Measurements from ENCODE around the gene FAM50A.

DNA sequence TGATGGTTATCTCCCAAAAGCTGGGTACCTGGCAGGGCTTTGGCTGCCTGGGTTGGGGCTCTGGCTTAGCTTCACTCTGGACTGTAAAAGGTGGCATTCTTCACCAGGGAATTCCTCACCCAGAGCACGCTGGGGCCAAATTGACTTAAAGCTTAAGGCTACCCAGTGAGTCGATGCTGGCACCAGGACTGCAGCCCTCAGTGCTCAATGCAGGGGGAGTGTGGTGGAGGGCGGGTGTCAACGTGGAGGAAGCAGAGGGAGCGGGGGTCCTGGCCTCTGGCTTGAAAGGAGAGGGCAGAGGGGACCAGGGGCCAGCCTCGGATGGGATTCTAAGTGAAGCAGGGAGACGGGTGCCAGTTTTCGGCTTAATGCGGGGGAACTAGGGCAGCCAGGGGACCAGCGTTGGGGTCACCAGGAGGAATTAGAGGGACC, 446 bp upstream of the FAM50A start:
- TF ChIP-seq, protein P1, sequence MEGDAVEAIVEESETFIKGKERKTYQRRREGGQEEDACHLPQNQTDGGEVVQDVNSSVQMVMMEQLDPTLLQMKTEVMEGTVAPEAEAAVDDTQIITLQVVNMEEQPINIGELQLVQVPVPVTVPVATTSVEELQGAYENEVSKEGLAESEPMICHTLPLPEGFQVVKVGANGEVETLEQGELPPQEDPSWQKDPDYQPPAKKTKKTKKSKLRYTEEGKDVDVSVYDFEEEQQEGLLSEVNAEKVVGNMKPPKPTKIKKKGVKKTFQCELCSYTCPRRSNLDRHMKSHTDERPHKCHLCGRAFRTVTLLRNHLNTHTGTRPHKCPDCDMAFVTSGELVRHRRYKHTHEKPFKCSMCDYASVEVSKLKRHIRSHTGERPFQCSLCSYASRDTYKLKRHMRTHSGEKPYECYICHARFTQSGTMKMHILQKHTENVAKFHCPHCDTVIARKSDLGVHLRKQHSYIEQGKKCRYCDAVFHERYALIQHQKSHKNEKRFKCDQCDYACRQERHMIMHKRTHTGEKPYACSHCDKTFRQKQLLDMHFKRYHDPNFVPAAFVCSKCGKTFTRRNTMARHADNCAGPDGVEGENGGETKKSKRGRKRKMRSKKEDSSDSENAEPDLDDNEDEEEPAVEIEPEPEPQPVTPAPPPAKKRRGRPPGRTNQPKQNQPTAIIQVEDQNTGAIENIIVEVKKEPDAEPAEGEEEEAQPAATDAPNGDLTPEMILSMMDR (conservative IDR thresholded peaks at IDR 0.05 in 1 of 2, IDR thresholded peaks at IDR 0.05 in 1 of 2; ENCODE audit: low read depth in 1 of 2, low read length in 2 of 2) = no peak
- no peak for TF ChIP-seq EZH2 (IDR thresholded peaks at IDR 0.05; ENCODE audit: low read length, missing control alignments)

Measured in fibroblast of lung (primary cell).